ENCODE results near the gene PARM1. TPM values are rescaled to one million over a fixed set of nuclear protein-coding genes. Genes with fewer than 3 reads are reported as not detected.

Gene PARM1
- polyA plus RNA-seq, 3 donors = 0.06 to 0.54 (median 0.27) TPM

GRCh38 chr4:74996996-74997395, 64.1 kb downstream of the PARM1 start:
- H3K9me3 ChIP-seq (replicated peaks in 1 of 2; ENCODE audit: control insufficient read depth in 1 of 2, insufficient read depth in 1 of 2, low read length in 2 of 2) = no peaks in the 10 kb centered on the region
- intact Hi-C loops (cut with micrococcal nuclease) = no loop called here
- no peaks in the 10 kb centered on the region for H3K36me3 ChIP-seq (replicated peaks in 1 of 2; ENCODE audit: control insufficient read depth in 1 of 2, insufficient read depth in 2 of 2, low read length in 2 of 2)
- H3K4me3 ChIP-seq (replicated peaks in 1 of 3; ENCODE audit: low read depth in 2 of 3, low read length in 3 of 3) = no peak overlapping the region
- H3K79me2 ChIP-seq (ENCODE audit: insufficient read depth, low read length) = no peaks in the 10 kb centered on the region
- no peaks in the 10 kb centered on the region for H3K4me1 Mint-ChIP-seq
- no peaks in the 10 kb centered on the region for H3K36me3 Mint-ChIP-seq
- H3K4me2 ChIP-seq (replicated peaks; ENCODE audit: extremely low read depth, low read length, poor library complexity, severe bottlenecking) = no peak overlapping the region
- H3K27ac ChIP-seq (ENCODE audit: low read depth in 1 of 2, low read length in 2 of 2) = no peak overlapping the region
- H4K20me1 ChIP-seq (ENCODE audit: insufficient read depth, low read length) = no peaks in the 10 kb centered on the region
- H3K9me3 Mint-ChIP-seq = peaks cover 0 to 6% (median 4%) of the 10 kb centered on the region in 7 donors
- H3K27me3 ChIP-seq (ENCODE audit: control insufficient read depth in 2 of 2, insufficient read depth in 2 of 2, low read length in 2 of 2) = no peaks in the 10 kb centered on the region
- no peak overlapping the region for H3K9ac ChIP-seq (ENCODE audit: insufficient read depth, low read length, poor library complexity, severe bottlenecking)
- no peak overlapping the region for H2AFZ ChIP-seq (ENCODE audit: insufficient read depth, low read depth, low read length, poor library complexity, severe bottlenecking)
- no peak overlapping the region for H3K4me3 Mint-ChIP-seq
- peaks cover 0 to 6% (median 1%) of the 10 kb centered on the region in 3 donors for H3K27me3 Mint-ChIP-seq (ENCODE audit: low read depth in 3 of 3)
- no peak overlapping the region for H3K27ac Mint-ChIP-seq
- no peak for TF ChIP-seq CTCF (IDR thresholded peaks at IDR 0.05)
- no peaks in the 10 kb centered on the region for H3K4me1 ChIP-seq (ENCODE audit: control insufficient read depth in 1 of 2, insufficient read depth in 2 of 2, low read length in 2 of 2)
- WGBS (ENCODE audit: insufficient coverage) = 60% methylated on average over 1 of the region's 1 CpG
- no peak for DNase-seq

- H3K27me3 Mint-ChIP-seq (ENCODE audit: low read depth in 3 of 3) = peaks cover 0 to 2% (median 1%) of the 10 kb centered on the region in 3 donors
- Histone ChIP-seq H3K4me3 (replicated peaks in 1 of 3; ENCODE audit: low read depth in 2 of 3, low read length in 3 of 3) (no peak overlapping the region), H3K36me3 (replicated peaks in 1 of 2; ENCODE audit: control insufficient read depth in 1 of 2, insufficient read depth in 2 of 2, low read length in 2 of 2) (no peaks in the 10 kb centered on the region), H3K9me3 (replicated peaks in 1 of 2; ENCODE audit: control insufficient read depth in 1 of 2, insufficient read depth in 1 of 2, low read length in 2 of 2) (no peaks in the 10 kb centered on the region), H3K4me1 (ENCODE audit: control insufficient read depth in 1 of 2, insufficient read depth in 2 of 2, low read length in 2 of 2) (no peaks in the 10 kb centered on the region), H4K20me1 (ENCODE audit: insufficient read depth, low read length) (no peaks in the 10 kb centered on the region), H3K4me2 (replicated peaks; ENCODE audit: extremely low read depth, low read length, poor library complexity, severe bottlenecking) (no peak overlapping the region), H3K79me2 (ENCODE audit: insufficient read depth, low read length) (no peaks in the 10 kb centered on the region), H3K27me3 (ENCODE audit: control insufficient read depth in 2 of 2, insufficient read depth in 2 of 2, low read length in 2 of 2) (no peaks in the 10 kb centered on the region), H3K27ac (ENCODE audit: low read depth in 1 of 2, low read length in 2 of 2) (no peak overlapping the region), H2AFZ (ENCODE audit: insufficient read depth, low read depth, low read length, poor library complexity, severe bottlenecking) (no peak overlapping the region), H3K9ac (ENCODE audit: insufficient read depth, low read length, poor library complexity, severe bottlenecking) (no peak overlapping the region)
- no peak for TF ChIP-seq CTCF (IDR thresholded peaks at IDR 0.05)
- DNase-seq = no peak
- WGBS (ENCODE audit: insufficient coverage) = 83% methylated on average over 1 of the region's 3 CpGs
- intact Hi-C loops (cut with micrococcal nuclease) = no loop called here
- H3K36me3 Mint-ChIP-seq = no peaks in the 10 kb centered on the region
- no peak overlapping the region for H3K27ac Mint-ChIP-seq
- peaks cover 0 to 5% (median 3%) of the 10 kb centered on the region in 7 donors for H3K9me3 Mint-ChIP-seq
- H3K4me1 Mint-ChIP-seq = no peaks in the 10 kb centered on the region
- H3K4me3 Mint-ChIP-seq = no peak overlapping the region
These were observed 65.2 kb downstream of the PARM1 start for GRCh38 chr4:74997948-74998729.
